SH-SY5Y (cell line): ENCODE data around the gene SH3GL1.

ENCODE experiments used
- GATA2 ChIP-seq: IDR thresholded peaks from 2 replicates; pipeline ENCODE4 v1.6.1; 2011; ENCODE audit warnings: mild to moderate bottlenecking, low read depth, low read length
- GATA3 ChIP-seq: IDR thresholded peaks from 2 replicates; pipeline ENCODE4 v1.6.1; 2011; ENCODE audit warnings: low read depth, mild to moderate bottlenecking, low read length, moderate library complexity

SH3GL1 gene

GRCh38 chr19:4423416-4424126, 23.2 kb upstream of the SH3GL1 start:
- TF ChIP-seq GATA2 (no peak), GATA3 (no peak)

GRCh38 chr19:4416268-4416667, 15.9 kb upstream of the SH3GL1 start:
- TF ChIP-seq GATA3 (no peak), GATA2 (no peak)

GRCh38 chr19:4415352-4415751, 15.0 kb upstream of the SH3GL1 start:
- TF ChIP-seq GATA2 (no peak), GATA3 (no peak)

- TF ChIP-seq GATA3 (no peak), GATA2 (no peak)
Observed at GRCh38 chr19:4414800-4415321, 14.5 kb upstream of the SH3GL1 start.

- TF ChIP-seq GATA2 (no peak), GATA3 (no peak)
Observed at GRCh38 chr19:4414144-4414799, 13.9 kb upstream of the SH3GL1 start.

GRCh38 chr19:4413588-4413987, 13.2 kb upstream of the SH3GL1 start:
- TF ChIP-seq GATA3 (no peak), GATA2 (no peak)

GRCh38 chr19:4409123-4409933, 9.0 kb upstream of the SH3GL1 start:
- TF ChIP-seq GATA2 (no peak), GATA3 (no peak)

- TF ChIP-seq GATA3: no peak
- TF ChIP-seq GATA2: no peak
Observed at GRCh38 chr19:4406626-4407025, 6.3 kb upstream of the SH3GL1 start.

GRCh38 chr19:4405977-4406376, 5.6 kb upstream of the SH3GL1 start:
- TF ChIP-seq GATA2 (no peak), GATA3 (no peak)

GRCh38 chr19:4403005-4403761, 2.8 kb upstream of the SH3GL1 start:
- no peak for TF ChIP-seq GATA2
- no peak for TF ChIP-seq GATA3

- TF ChIP-seq GATA3 (no peak), GATA2 (no peak)
Observed at GRCh38 chr19:4402171-4403004, 2.0 kb upstream of the SH3GL1 start, which contains the start of gene CHAF1A. CHAF1A (plus strand) TSS chr19:4402640; CDS start chr19:4402763, 123 bp downstream.

- TF ChIP-seq GATA3 (no peak), GATA2 (no peak)
Observed at GRCh38 chr19:4401769-4402170, 1.4 kb upstream of the SH3GL1 start.

- no peak for TF ChIP-seq GATA2
- TF ChIP-seq GATA3: no peak
Observed at GRCh38 chr19:4399812-4400134, 574 bp downstream of the SH3GL1 start.
